SKM-1 (cell line): ENCODE results near the gene ACACA.

ENCODE experiments used
- DNase-seq: peaks from one replicate; lab custom pipeline; 2025; ENCODE audit not compliant: unreplicated experiment; lab: John Stamatoyannopoulos, UW

ACACA gene

DNA sequence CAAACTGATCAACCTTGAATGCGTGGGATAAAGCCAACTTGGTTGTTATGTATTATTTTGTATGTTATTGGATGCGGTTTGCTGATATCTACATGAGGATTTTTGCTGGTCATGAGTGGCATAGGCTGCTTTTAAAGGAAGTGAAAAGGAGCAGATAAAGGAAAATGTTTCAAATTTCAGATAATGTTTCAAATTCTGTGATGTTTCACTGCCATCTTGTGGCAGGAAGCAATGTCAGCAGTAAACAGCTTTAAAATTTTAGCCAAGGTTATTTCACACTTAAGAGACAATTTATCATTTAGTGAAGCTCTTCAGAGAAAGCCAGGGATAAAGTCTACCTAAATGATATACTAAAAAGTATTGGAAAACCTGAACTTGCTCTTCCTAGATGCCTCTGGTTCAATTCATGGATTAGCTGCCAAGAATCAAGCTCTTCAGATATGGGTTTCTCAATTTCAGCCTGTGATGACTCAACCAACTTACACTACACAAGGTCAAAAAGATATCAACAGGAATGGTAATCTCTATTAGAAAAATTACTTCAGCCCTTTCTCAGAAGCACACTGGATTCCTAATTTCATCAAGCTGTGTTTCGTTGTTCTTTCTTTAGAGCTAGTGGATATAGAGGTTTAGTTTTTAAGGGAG is 166.8 kb downstream of the ACACA start:
- DNase-seq = no peak

DNA sequence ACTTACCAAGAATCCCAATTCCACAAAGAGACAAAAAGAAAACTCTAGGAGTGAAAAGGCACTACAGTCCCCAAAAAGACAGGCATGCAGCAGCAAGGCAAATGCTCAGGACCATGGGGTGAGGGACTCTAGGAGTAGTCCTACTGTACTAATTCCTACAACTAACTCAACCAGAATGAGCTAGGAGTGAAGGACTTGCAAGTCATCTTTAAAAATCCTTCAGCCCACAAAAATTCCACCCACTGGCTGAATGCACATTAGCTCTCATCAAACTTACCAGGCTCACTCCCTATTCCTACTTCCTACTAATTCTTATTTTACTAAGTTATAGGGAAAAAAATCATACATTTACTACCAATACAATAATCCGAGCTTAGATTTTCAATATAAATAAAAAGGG is 172.5 kb downstream of the ACACA start:
- no peak for DNase-seq

DNA sequence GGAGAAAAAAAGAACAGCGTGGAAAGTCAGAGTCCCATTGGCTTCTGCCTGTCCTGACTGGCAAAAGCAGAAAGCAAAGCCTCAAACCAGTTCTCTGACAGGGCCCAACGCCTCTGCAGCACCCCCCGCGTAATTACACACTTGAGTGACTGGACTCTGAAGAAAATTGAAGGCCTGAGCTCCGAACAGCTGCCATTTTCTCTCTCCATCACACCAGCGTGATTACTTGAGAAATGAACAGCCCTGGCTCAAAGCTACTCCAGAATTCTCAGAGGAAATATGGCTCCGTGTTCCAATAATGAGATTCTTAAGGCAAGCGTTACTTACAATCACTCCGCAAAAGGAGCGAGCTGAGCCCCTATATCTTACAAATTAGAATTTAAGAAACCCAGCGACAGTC is 173.6 kb downstream of the ACACA start:
- DNase-seq = no peak

DNA sequence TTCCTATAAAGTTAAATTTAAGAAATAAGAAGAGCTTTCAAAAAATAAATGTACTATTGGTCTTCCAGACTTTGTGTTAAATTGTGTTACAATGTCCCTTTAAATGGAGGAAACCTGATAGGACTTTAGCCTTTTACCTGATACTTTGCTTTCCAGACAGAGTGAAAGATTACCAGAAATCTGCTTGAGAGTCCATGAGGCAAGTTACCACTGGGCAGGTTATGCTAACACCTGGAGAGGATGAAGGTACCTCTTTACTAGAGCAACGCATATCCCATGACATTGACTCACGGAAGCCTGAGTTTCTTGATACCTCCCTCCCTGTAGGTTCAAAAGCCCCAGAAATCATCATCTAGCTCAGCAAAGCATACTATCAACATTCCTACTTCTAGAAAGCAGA is 174.7 kb downstream of the ACACA start:
- no peak for DNase-seq

- DNase-seq = no peak
Observed at GRCh38 chr17:37230633-37231032, 176.0 kb downstream of the ACACA start.

- DNase-seq = no peak
Observed at GRCh38 chr17:37225465-37225864, 181.2 kb downstream of the ACACA start.

GRCh38 chr17:37221865-37222264 is 184.8 kb downstream of the ACACA start:
- DNase-seq = no peak

- no peak for DNase-seq
Observed at GRCh38 chr17:37220607-37220953, 186.1 kb downstream of the ACACA start.

DNA sequence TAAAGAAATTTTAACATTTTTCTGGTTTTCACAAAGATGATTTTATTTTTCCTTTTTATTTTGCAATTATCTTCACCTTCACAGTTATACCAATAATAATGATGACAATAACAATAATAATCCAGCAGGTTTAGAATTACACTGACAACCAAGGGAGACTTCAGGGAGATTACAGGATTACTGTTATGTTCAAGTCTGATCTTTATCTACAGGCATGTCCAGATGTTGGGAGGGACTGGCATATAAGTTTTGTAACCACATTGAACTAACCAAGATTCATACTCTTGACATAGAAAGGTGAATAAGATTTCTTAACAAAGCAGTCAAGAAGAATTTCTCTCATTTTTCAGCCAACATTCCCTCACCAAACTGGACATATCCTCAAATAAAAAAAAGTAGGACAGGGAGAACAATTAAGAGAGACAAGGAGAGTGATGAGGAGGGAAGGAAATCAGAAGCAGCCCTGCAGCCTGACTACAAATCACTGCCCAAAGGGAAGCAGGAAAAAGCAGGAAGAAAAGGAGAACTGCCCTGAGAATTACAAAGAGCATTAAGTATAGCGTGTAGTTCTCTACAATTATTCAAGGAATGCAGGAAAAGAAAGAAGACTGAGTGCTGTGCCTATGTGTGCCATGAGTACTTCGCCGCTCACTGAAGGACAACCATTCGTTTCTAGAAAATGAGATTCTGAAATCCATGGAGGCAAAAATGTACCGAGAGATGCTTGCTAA is 186.6 kb downstream of the ACACA start:
- DNase-seq = no peak

DNA sequence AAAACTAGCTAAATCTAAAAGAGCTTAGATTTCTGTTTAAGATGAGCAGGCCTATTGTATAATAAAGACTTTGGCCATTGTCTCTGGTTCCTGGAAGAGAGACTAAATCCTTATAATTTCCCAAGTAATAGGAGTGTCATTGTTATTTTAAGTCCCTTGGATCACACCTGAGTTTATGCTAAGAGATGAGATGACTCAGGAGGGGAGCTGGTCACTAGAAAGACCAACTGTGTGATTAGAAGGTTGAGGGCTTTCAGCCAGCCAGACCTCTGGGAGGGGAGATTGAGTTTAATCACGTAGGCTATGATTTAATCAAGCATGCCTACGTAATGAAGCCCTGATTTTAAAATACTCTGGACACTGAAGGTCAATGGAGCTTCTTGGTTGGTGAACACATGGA is 187.8 kb downstream of the ACACA start:
- no peak for DNase-seq

DNA sequence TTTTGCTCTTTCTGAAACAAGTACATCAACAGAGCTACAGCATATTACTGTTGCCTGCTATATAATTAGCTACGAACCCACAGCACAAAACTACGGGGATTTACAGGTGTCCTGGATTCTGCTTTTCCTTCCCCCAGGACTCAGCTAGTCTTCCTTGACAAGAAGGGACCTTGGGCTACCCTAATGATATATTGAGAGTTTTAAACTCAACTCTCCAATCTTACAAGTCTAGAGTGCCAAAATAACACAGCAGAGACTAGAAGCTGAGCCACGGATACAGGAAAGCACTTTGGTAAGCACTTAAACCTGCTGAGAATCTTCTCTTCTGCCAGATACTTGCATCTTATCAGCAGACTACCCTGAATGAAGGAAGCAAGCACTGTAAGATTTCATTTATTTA is 192.2 kb downstream of the ACACA start:
- no peak for DNase-seq

DNA sequence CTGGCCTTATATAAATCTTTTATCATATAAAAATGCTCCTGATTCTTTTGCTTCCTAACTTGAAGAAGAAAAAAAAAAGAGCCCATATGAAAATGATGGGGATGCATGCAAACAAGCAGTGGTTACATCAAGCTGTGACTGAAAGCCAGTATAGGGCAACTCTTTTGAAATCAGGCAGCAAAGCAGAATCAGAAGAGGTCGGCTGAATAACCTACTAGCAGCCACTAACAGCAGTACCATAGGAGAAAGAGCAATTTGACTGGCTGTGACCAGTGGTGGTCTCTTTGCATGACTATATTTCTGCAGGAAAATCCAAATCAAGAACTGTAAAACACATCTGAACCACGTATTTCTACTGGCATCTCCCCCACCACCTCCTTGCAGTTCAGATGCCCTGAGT is 192.7 kb downstream of the ACACA start:
- DNase-seq = no peak

DNA sequence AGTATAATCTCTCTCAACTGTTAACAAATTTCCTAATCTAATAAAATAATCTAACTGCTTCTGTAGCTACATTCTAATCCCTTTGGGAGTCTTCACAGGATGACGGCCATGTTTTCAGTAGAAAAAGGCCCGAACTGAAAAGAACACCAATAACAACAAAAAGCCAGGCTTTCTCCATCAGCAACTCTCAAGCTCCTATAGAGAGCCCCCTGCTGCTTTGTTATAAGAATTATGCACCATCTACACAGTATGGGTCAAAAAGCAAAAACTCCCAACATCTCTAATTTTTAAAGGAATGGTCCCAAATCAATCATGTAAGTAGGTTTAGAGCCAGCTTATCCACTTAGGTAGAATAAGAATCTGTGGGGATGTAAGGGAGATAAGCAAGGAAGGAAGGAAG is 194.5 kb downstream of the ACACA start:
- no peak for DNase-seq

DNA sequence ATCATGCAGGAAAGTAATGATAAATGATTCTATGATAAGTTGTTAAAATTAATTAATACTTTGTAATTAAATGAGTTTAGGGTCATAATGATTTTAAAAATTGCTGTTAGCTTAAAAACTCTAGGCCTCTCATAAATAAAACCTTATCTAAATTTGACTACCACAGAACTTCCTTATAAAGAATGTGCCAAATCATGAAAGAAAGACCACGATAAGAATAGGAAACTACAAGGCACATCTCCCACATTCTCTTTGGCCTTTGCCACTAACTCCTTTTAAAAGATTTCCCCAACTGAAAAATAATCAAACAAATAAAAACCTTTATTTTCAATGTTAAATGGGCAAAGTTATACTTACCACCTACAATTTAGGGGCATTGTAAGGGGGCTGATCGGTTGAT is 195.5 kb downstream of the ACACA start:
- DNase-seq = no peak

DNA sequence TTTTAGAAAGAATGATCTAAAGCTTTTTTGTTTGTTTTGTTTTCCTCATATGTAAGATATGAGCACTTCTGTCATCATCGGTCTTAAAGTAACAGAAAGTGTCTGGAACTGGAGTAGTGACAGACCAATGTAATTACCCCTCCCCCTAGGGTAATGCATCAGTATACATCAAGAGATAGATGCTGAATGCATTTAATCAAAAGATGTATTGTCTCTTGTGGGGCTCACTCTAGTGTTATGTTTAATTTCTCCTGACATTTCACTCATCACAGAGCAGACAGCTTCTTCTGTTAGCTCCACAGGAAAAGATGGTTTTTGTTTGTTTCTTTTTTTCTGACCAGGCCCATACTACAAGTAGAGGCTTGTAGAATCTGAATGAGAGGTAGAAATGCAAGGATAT is 199.5 kb downstream of the ACACA start:
- DNase-seq = no peak

GRCh38 chr17:37206299-37206698 is 200.3 kb downstream of the ACACA start:
- DNase-seq = no peak

GRCh38 chr17:37200497-37200896 is 206.1 kb downstream of the ACACA start:
- DNase-seq = no peak

DNA sequence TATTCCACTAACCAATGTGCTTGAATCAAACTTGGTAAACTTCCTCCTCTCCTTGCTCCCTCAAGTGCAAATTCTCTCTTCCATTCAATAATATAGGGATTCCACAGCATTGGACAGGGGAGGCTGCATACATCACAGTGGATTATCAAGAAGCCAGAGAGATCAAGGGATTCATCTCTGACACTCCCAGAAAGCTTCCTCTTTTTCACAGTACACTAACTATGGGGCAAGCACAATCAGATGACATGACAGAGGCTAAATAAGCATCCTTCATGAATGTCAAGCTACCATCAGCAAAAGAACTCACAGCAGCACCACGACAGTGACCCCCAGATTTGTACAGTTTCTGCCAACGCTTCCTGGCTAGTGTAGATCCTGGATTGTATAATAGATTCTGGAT is 209.3 kb downstream of the ACACA start:
- no peak for DNase-seq

- no peak for DNase-seq
Observed at GRCh38 chr17:37194208-37194607, 212.4 kb downstream of the ACACA start.

- no peak for DNase-seq
Observed at GRCh38 chr17:37191219-37191618, 215.4 kb downstream of the ACACA start.

GRCh38 chr17:37190493-37190892 is 216.1 kb downstream of the ACACA start:
- DNase-seq = no peak

DNA sequence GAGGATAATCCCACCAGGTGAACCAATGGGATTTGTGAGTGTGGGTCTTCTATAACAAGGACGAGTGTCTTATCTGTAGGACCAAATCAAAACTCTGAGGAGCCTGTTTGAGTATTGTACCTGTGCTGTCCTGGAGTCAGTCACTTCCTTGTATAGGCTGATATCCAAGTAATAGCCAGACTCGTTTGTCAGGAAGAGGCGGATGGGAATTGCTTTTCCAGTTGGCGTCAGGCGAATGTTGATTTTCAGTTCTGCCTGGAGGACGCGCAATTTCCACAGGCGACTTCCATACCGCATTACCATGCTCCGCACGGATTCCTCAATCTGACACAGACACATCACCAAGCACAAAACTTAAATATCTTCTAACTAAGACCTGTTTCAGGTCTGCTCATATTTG is 218.5 kb downstream of the ACACA start:
- no peak for DNase-seq

- DNase-seq = no peak
Observed at GRCh38 chr17:37187262-37187661, 219.4 kb downstream of the ACACA start.
